Measurements from ENCODE around the gene DIRAS2. TPM values are rescaled to one million over a fixed set of nuclear protein-coding genes. Genes with fewer than 3 reads are reported as not detected.

The DIRAS2 gene
- 0.06 to 0.13 TPM in 2 of 5 replicates, not detected in the others for total RNA-seq (2022; extraction: Qiagen RNA extraction)

GRCh38 chr9:90642570-90643539, at the start of gene DIRAS2:
DIRAS2 (minus strand) TSS chr9:90642824; CDS start chr9:90613827, 28,997 bp downstream.

Other genes with a start within 250 kb of the DIRAS2 start
- 0.03 to 0.13 TPM in 2 of 5 replicates, not detected in the others for gene SYK, start 159.0 kb upstream of the DIRAS2 start, total RNA-seq (2022; extraction: Qiagen RNA extraction)